OCI-LY1 (cell line): Measurements from ENCODE around the gene INO80B.
A peak's percentile ranks its signal among the peaks of the same experiment; 100 is the strongest.

ENCODE experiments used
- H2AFZ ChIP-seq: fragments of 200-600 bp; sonication (generic), shearing (Covaris generic); 2 replicates; pipeline ENCODE4 v1.6.0; 2014; ENCODE audit warnings: antibody characterized with exemption, mild to moderate bottlenecking, low read length
- H3F3A ChIP-seq: fragments of 200-600 bp; sonication (generic), shearing (Covaris generic); 2 replicates; pipeline ENCODE4 v1.6.0; 2014; ENCODE audit warnings: mild to moderate bottlenecking, antibody characterized with exemption, low read length, moderate library complexity; ENCODE audit not compliant: insufficient read depth
- H3K27ac ChIP-seq: fragments of 200-600 bp; sonication (generic); 2 replicates; pipeline ENCODE4 v1.5.1; 2014; ENCODE audit warnings: low read length, mixed run types, mild to moderate bottlenecking, low read depth; ENCODE audit not compliant: poor library complexity, severe bottlenecking
- H3K27me3 ChIP-seq: fragments of 200-600 bp; sonication (generic); 2 replicates; pipeline ENCODE4 v1.6.0; 2014; ENCODE audit warnings: antibody characterized with exemption, mild to moderate bottlenecking, low read length, moderate library complexity; ENCODE audit not compliant: insufficient read depth
- H3K36me3 ChIP-seq: fragments of 200-600 bp; sonication (generic); 2 replicates; pipeline ENCODE4 v1.6.1; 2014; ENCODE audit warnings: mild to moderate bottlenecking, antibody characterized with exemption, low read length, moderate library complexity, mixed read lengths; ENCODE audit not compliant: insufficient read depth
- H3K4me1 ChIP-seq: fragments of 200-600 bp; sonication (generic); 2 replicates; pipeline ENCODE4 v1.5.1; 2014; ENCODE audit warnings: mild to moderate bottlenecking, low read length, moderate library complexity; ENCODE audit not compliant: insufficient read depth, severe bottlenecking
- H3K4me2 ChIP-seq: fragments of 200-600 bp; sonication (generic), shearing (Covaris generic); 2 replicates; pipeline ENCODE4 v1.6.1; 2014; ENCODE audit warnings: low read length
- H3K4me3 ChIP-seq: fragments of 200-600 bp; sonication (generic); 2 replicates; pipeline ENCODE4 v1.5.1; 2014; ENCODE audit warnings: low read length, low read depth, mild to moderate bottlenecking, mixed read lengths; ENCODE audit not compliant: poor library complexity, severe bottlenecking
- H3K79me2 ChIP-seq: fragments of 200-600 bp; shearing (Covaris generic); 2 replicates; pipeline ENCODE4 v1.6.1; 2016; ENCODE audit warnings: mixed run types, low read length, mixed read lengths; ENCODE audit not compliant: insufficient read depth
- H3K9ac ChIP-seq: fragments of 200-600 bp; sonication (generic), shearing (Covaris generic); 2 replicates; pipeline ENCODE4 v1.6.1; 2014; ENCODE audit warnings: mild to moderate bottlenecking, low read length, mixed read lengths
- H3K9me2 ChIP-seq: fragments of 200-600 bp; sonication (generic), shearing (Covaris generic); 2 replicates; pipeline ENCODE4 v1.6.1; 2014; ENCODE audit warnings: low read depth, mild to moderate bottlenecking, low read length, mixed read lengths
- H3K9me3 ChIP-seq: fragments of 200-600 bp; shearing (Covaris generic); 2 replicates; pipeline ENCODE4 v1.6.1; 2014; ENCODE audit warnings: low read length, mixed read lengths
- H4K20me1 ChIP-seq: fragments of 200-600 bp; sonication (generic), shearing (Covaris generic); 2 replicates; pipeline ENCODE4 v1.6.0; 2016; ENCODE audit warnings: mild to moderate bottlenecking, low read length; ENCODE audit not compliant: insufficient read depth
- CTCF ChIP-seq: fragments of 200-600 bp; sonication (generic), shearing (Covaris generic); IDR thresholded peaks from 2 replicates; pipeline ENCODE4 v1.5.1; 2017; ENCODE audit warnings: mild to moderate bottlenecking, antibody characterized with exemption, low read length, moderate library complexity, mixed read lengths
- EZH2 ChIP-seq: fragments of 200-600 bp; sonication (generic), shearing (Covaris generic); IDR thresholded peaks from 2 replicates; pipeline ENCODE4 v1.8.0; 2017; ENCODE audit warnings: borderline replicate concordance, mixed run types, mild to moderate bottlenecking, antibody characterized with exemption, low read length, moderate library complexity, mixed read lengths

INO80B gene

DNA sequence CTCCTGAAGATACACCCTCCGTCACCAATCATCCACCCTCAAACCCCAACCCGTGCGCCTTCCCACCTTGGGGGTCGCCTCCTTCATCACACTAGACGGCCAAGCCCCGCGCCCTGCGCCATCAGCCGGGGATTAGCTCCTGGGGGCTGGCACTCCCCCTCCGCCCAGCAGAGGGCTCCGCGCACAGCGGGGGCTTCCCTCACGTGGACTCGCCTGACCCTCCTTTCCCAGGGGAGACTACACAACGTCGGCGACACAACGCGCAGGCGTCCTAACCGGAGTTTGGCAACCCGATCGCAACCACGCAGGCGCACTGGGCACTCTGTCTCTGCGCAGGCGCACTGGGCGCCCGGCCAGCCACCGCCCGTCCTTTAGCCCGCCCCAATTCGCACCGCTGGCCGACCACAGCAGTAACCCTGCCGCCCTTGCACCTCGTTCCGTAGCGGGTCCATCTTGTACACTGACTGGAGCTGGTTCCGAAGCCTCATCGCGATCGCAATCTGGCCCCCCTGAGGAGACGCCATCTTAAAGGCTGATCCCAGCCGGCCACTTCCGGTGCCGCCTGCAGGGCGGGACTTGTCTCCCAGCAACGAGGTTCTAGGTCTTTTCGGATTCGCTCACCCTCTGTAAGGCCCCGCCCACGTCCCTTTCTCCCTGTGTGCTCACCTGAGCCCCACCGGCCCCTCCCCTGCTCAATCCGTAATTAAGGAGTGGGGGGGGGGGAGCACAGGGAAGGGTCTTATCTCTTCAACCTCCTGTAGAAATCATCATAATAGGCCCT, 52.4 kb downstream of the INO80B start, which contains the start of gene PCGF1:
Gene PCGF1, minus strand, starts transcription at position 551 of the 781 bp plus-strand sequence. Its CDS starts 27 bp downstream, at position 524.
- H3K9me2 ChIP-seq = no peaks in the 10 kb centered on the region
- H3K79me2 ChIP-seq = no peaks in the 10 kb centered on the region
- peak within 1 kb of the TSS; percentile 95 for H3K4me2 ChIP-seq
- no peaks in the 10 kb centered on the region for H3K9me3 ChIP-seq
- peak within 1 kb of the TSS; percentile 39; the same call in 1 of the 2 replicates for H2AFZ ChIP-seq
- peaks cover 6% of the 10 kb centered on the region; the same call in 1 of the 2 replicates for H3K27me3 ChIP-seq
- peak within 1 kb of the TSS; percentile 95 for H3K27ac ChIP-seq
- no peaks in the 10 kb centered on the region for H3F3A ChIP-seq
- H3K4me1 ChIP-seq = peaks cover 37% of the 10 kb centered on the region
- H3K36me3 ChIP-seq = peaks cover 17% of the 10 kb centered on the region
- TF ChIP-seq CTCF (peak; percentile 56), EZH2 (no peak)
- peak within 1 kb of the TSS; percentile 90 for H3K9ac ChIP-seq
- peak within 1 kb of the TSS; percentile 86 for H3K4me3 ChIP-seq
- no peaks in the 10 kb centered on the region for H4K20me1 ChIP-seq
